Superior temporal gyrus (tissue), 1 donor: ENCODE data around the gene RTN1.

ENCODE experiments used
- DNase-seq: peaks from one replicate; pipeline ENCODE4 v3.0.0-alpha.2; 2016; ENCODE audit errors: extremely low spot score

The RTN1 gene

DNA sequence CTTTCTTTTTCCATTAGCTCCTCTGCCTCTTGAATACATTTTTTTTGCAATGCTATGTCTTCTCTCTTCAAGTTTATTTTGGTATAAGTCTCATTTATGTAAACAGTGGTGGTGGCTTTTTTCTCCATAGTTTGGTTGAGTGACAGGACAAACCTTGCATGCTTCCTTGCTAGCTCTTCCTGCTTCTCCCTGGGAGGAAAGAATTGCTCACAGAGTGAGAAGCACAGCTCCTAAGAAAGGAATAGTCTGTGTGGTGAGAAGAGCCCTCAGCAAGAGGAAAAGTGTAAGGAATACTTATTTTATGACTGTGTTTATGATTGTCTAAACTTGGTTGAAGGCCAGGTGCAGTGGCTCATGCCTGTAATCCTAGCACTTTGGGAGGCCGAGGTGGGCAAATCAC lies 305.5 kb downstream of the RTN1 start:
- no peak for DNase-seq

- no peak for DNase-seq
Measured at GRCh38 chr14:59564366-59564765, 306.2 kb downstream of the RTN1 start.

DNA sequence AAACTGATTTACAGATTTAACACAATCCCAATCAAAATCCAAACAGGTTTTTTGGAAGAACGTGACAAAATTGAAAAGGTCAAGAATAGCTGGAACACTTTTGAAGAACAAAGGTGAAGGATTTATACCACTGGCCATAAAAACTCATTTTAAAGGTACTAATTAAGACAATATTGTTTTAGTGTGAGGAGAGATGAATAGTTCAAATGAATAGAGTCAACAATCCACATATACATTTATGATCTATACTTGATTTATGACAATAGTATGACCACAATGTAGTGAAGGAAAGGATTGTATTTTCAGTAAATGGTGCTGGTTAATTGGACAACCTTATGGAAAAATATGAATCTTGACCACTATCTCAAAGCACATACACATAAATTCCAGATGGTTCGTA lies 323.3 kb downstream of the RTN1 start:
- no peak for DNase-seq
